Activated CD4-positive, alpha-beta memory T cell treated with anti-CD3 and anti-CD28 coated beads for 36 hours (primary cell): Measurements from ENCODE around the gene TSPYL1. TPM values are rescaled to one million over a fixed set of nuclear protein-coding genes. Genes with fewer than 3 reads are reported as not detected.

Experiments
- CTCF ChIA-PET: fragments of 350-600 bp; sonication (Branson Sonifier 250); formaldehyde crosslinking; loops from one replicate; lab custom pipeline; 2021; ENCODE audit warnings: antibody characterized with exemption, inconsistent platforms; lab: Charles Lee
- POLR2A ChIA-PET: fragments of 350-600 bp; sonication (Branson Sonifier 250); formaldehyde crosslinking; loops from one replicate; lab custom pipeline; 2021; ENCODE audit warnings: antibody characterized with exemption; lab: Charles Lee
- DNase-seq: peaks from one replicate; pipeline ENCODE4 v3.0.0-alpha.2; 2020
- H3K27ac Mint-ChIP-seq: one replicate; pipeline ENCODE4 v1.8.0; 2021; ENCODE audit warnings: mixed read lengths
- H3K27me3 Mint-ChIP-seq: one replicate; pipeline ENCODE4 v1.8.0; 2021; ENCODE audit warnings: mixed read lengths
- H3K36me3 Mint-ChIP-seq: one replicate; pipeline ENCODE4 v1.8.0; 2021; ENCODE audit warnings: mixed read lengths
- H3K4me1 Mint-ChIP-seq: one replicate; pipeline ENCODE4 v1.8.0; 2021; ENCODE audit warnings: low read depth, mixed read lengths
- H3K4me3 Mint-ChIP-seq: one replicate; pipeline ENCODE4 v1.8.0; 2021; ENCODE audit warnings: mild to moderate bottlenecking, mixed read lengths
- H3K9me3 Mint-ChIP-seq: one replicate; pipeline ENCODE4 v1.8.0; 2021; ENCODE audit warnings: mixed read lengths
- intact Hi-C: fragments of 100-400 bp; cut with micrococcal nuclease; formaldehyde crosslinking; loops from one replicate; pipeline ENCODE4 v1.15.1; 2023
- total RNA-seq, 2 experiments: library from RNA; stranded (reverse); gene quantifications; one replicate each; pipeline ENCODE4 v1.2.3, GENCODE V29; 2021

Gene TSPYL1
- total RNA-seq, 2 experiments from 2014 or later, result 41.4 to 42.0 TPM

DNA sequence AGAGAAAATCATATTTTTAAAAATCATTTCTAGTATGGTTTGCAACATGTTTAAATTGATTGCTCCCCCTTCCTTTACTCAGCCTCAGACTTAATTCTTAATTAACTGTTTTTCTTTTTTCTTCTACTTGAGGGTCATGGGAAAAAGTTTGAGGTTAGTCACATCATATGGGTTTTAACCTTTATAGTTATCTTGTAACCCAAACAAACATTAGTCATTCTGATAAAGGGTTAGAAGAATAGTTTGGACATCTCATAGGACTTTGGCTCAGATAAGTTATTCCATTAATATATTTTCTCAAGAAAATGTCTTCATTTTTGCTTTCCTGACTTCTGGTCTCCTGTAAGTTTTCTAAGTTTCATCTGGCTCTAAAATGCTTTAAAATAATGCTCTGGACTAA is 34.5 kb upstream of the TSPYL1 start:
- intact Hi-C loops, result no loop called here
- Mint-ChIP-seq H3K9me3 (no peaks in the 10 kb centered on the region), H3K4me3 (no peak overlapping the region), H3K27me3 (no peaks in the 10 kb centered on the region), H3K36me3 (peaks cover 6% of the 10 kb centered on the region), H3K4me1 (no peaks in the 10 kb centered on the region), H3K27ac (no peak overlapping the region)
- ChIA-PET CTCF (no interaction called here), POLR2A (no interaction called here)
- no peak for DNase-seq

DNA sequence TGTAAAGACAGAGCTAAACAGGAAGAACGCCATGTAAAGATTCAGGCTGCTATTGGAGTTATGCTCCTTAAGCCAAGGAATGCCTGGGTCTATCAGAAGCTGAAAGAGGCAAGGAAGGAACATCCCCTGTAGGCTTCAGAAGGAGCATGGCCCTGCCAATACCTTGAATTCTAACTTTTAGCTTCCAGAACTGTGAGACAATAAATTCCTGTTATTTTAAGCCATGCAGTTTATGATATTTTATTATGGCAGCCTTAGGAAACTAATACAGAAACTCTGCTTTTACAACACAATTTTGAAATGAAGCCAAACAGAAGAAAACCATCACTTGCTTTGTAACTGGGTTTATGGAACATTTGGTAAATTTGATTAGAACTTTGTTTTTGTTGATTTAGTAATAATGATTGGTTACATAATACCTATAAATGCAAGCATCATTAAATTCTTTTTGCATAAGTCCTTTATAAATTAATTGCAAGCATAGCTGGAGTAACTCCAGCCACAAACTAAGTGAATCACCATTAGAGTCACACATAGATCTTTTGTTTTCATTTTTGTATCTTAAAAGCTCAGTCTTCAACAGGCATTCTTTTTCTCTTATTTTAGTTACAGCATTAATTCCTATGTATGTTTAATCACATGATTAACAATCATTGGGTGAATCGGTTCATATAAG is 33.5 kb upstream of the TSPYL1 start:
- H3K9me3 Mint-ChIP-seq, result no peaks in the 10 kb centered on the region
- H3K4me1 Mint-ChIP-seq, result no peaks in the 10 kb centered on the region
- ChIA-PET CTCF (interaction anchor here (0.5 to 0.8 kb wide), 2 partner anchors 25 to 102 kb away, joined by 3 read pairs; no protein-coding TSS in a partner anchor), POLR2A (interaction anchor here (0.6 kb wide), 1 partner anchor 24 kb away, joined by 3 read pairs; no protein-coding TSS in a partner anchor)
- H3K27ac Mint-ChIP-seq, result no peak overlapping the region
- no peak for DNase-seq
- H3K36me3 Mint-ChIP-seq, result peaks cover 6% of the 10 kb centered on the region
- intact Hi-C loops, result no loop called here
- no peaks in the 10 kb centered on the region for H3K27me3 Mint-ChIP-seq
- H3K4me3 Mint-ChIP-seq, result no peak overlapping the region

DNA sequence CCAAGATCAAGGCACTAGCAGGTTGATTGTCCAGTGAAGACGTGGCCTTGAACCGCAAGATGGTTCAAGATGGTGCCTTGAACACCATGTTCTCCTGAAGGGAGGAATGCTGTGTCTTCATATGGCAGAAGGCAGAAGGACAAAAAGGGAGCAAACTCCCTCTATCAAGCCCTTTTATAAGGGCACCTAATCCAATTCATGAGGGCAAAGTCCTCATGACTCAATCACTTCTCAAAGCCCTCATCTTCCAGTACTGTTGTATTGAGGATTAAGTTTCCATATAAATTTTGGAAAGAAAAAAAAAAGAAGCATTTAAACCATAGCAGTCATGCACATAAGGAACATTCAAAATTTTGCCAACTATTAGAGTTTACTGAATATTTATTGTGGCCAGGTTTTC is 29.9 kb upstream of the TSPYL1 start:
- H3K36me3 Mint-ChIP-seq, result peaks cover 6% of the 10 kb centered on the region
- intact Hi-C loops, result no loop called here
- H3K27ac Mint-ChIP-seq, result no peak overlapping the region
- ChIA-PET POLR2A (no interaction called here), CTCF (no interaction called here)
- H3K9me3 Mint-ChIP-seq, result no peaks in the 10 kb centered on the region
- no peaks in the 10 kb centered on the region for H3K4me1 Mint-ChIP-seq
- DNase-seq, result no peak
- no peaks in the 10 kb centered on the region for H3K27me3 Mint-ChIP-seq
- H3K4me3 Mint-ChIP-seq, result no peak overlapping the region

DNA sequence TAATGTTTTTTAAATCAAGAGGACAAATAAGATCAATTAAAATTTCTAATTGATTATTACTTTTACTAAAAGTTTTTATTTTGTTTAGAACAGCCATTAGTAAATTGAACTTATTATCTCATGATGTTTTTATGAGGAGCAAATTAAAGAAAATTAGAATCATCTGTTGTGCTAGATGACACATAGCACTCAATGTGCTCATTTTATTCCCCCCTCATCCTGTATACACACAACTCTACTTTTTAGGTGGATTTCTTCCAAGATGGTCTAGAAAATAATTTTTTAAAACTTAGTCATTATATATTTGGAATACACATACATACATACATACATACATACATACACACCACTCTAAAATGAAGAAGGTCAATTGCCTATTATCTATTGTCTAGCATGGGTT is 29.3 kb upstream of the TSPYL1 start:
- Mint-ChIP-seq H3K27me3 (no peaks in the 10 kb centered on the region), H3K4me3 (no peak overlapping the region), H3K9me3 (no peaks in the 10 kb centered on the region), H3K36me3 (peaks cover 6% of the 10 kb centered on the region), H3K27ac (no peak overlapping the region), H3K4me1 (no peaks in the 10 kb centered on the region)
- intact Hi-C loops, result no loop called here
- CTCF ChIA-PET, result no interaction called here
- POLR2A ChIA-PET, result no interaction called here
- DNase-seq, result no peak

DNA sequence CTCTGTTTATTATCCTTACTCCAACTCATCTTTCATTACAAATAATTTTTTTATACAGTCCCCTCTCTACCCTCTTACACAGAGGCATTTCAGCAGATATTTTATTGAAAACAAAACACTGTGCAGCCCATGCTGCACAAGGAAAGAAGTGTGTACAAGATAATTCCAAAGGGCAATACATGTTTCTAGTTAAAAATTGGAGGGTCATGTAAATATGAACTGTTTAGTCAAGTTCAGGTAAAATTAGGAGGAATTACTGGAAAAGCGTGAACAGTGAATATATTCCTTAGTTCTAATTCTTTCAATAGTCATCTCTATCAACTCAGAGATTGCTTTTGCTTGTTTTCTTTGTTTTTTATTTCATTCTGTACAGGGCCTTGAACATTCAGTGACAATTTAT is 27.9 kb upstream of the TSPYL1 start:
- DNase-seq, result no peak
- intact Hi-C loops, result no loop called here
- ChIA-PET POLR2A (no interaction called here), CTCF (no interaction called here)
- no peaks in the 10 kb centered on the region for H3K9me3 Mint-ChIP-seq
- no peaks in the 10 kb centered on the region for H3K4me1 Mint-ChIP-seq
- H3K36me3 Mint-ChIP-seq, result peaks cover 6% of the 10 kb centered on the region
- no peak overlapping the region for H3K27ac Mint-ChIP-seq
- no peak overlapping the region for H3K4me3 Mint-ChIP-seq
- H3K27me3 Mint-ChIP-seq, result no peaks in the 10 kb centered on the region

DNA sequence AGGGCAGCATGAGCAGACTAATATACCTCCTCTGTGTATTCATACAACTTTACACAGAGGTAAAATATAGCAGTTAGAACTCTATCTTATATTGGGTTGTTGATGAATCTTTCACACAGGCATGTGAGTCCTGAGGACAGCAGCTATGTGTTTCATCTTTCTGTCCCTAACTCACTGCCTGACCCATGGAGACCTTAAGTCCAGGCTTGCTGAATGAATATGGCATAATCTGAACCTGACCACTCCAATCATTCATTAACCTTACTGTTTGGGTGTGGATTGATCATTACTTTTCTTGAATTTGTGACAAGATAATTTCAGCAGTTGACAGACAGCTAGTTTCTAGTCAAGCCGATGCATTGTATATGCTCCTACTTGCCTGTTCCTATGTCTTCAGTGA is 27.3 kb upstream of the TSPYL1 start:
- Mint-ChIP-seq H3K36me3 (peaks cover 8% of the 10 kb centered on the region), H3K27ac (no peak overlapping the region), H3K4me1 (no peaks in the 10 kb centered on the region), H3K4me3 (no peak overlapping the region), H3K27me3 (no peaks in the 10 kb centered on the region), H3K9me3 (no peaks in the 10 kb centered on the region)
- POLR2A ChIA-PET, result no interaction called here
- CTCF ChIA-PET, result no interaction called here
- intact Hi-C loops, result no loop called here
- DNase-seq, result no peak

DNA sequence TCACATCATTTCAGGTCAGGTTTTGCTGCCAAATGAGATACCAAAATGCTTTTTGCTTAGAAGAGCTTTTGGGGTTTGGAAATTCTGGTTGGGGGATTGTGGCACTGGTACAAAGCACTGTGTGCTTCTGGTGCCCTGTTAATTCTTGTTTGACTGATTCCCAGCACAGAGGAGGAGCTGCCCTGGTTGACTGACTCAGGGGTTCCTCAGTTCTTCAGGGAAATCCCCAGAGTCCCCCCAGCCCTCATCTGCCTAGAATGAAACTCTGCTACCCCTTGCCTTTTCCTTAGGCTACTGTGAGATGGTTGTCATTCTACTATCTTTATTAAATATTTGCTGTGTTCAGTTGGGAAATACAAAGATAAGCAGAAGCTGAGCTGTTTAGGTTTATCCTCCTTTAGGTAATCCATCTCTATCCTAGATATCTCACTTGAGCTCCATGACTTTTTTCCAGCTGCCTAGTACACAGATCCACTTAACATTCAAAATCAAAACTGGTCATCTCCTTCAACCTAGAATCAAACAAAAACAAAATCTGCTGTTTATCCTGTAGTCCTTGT is 24.9 kb upstream of the TSPYL1 start:
- Mint-ChIP-seq H3K36me3 (peaks cover 7% of the 10 kb centered on the region), H3K9me3 (peaks cover 2% of the 10 kb centered on the region), H3K4me1 (no peaks in the 10 kb centered on the region), H3K27me3 (no peaks in the 10 kb centered on the region), H3K4me3 (no peak overlapping the region), H3K27ac (no peak overlapping the region)
- POLR2A ChIA-PET, result no interaction called here
- no peak for DNase-seq
- intact Hi-C loops, result no loop called here
- CTCF ChIA-PET, result interaction anchor here (1.3 kb wide), 1 partner anchor 17 kb away, joined by 4 read pairs; no protein-coding TSS in a partner anchor

DNA sequence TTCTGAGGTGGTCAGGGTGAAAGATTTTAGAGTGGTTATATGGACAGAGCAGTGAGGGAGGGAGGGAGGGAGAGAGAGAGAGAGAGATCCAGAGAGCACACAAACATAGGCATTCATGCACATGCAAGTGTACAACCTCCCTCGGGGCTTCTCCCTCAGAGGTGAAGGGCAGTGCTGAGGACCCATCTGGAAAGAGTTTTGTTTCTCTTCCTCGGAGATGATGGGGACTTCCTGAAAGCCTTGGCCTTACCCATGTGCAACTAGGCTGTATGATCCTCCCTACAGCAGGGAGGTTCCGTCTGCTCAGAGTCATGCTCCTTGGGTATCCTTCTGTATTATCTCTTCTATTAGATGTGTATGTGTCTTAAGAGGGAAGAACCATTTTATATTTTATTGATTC is 21.4 kb upstream of the TSPYL1 start:
- no peak overlapping the region for H3K4me3 Mint-ChIP-seq
- peaks cover 6% of the 10 kb centered on the region for H3K9me3 Mint-ChIP-seq
- ChIA-PET POLR2A (no interaction called here), CTCF (interaction anchor here (1.4 kb wide), 1 partner anchor 260 kb away, joined by 3 read pairs; no protein-coding TSS in a partner anchor)
- no peaks in the 10 kb centered on the region for H3K27me3 Mint-ChIP-seq
- H3K4me1 Mint-ChIP-seq, result no peaks in the 10 kb centered on the region
- no peak for DNase-seq
- no peak overlapping the region for H3K27ac Mint-ChIP-seq
- peaks cover 8% of the 10 kb centered on the region for H3K36me3 Mint-ChIP-seq
- intact Hi-C loops, result no loop called here

DNA sequence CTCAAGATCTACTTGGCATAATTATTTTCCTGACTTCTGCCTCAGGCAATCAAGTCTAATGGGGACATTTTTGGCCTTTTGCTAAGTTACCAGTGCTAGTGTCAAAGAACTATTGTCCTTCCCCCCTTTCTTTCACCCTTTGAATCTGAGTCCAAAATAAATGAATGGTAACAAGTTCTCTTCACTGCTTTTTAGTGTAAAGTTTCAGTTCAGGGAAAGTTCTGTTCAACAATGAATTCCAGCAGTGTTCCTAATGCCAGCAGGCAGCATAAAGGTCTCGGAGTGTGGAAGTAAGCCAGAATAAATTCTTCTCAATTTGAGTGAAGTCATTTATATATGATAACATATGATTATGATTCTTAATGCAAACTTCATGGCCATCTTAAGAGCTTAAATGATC is 20.8 kb upstream of the TSPYL1 start:
- Mint-ChIP-seq H3K27me3 (no peaks in the 10 kb centered on the region), H3K9me3 (peaks cover 6% of the 10 kb centered on the region), H3K36me3 (peaks cover 8% of the 10 kb centered on the region), H3K27ac (no peak overlapping the region), H3K4me1 (no peaks in the 10 kb centered on the region), H3K4me3 (no peak overlapping the region)
- ChIA-PET POLR2A (no interaction called here), CTCF (interaction anchor here (1.4 kb wide), 1 partner anchor 260 kb away, joined by 3 read pairs; no protein-coding TSS in a partner anchor)
- no peak for DNase-seq
- intact Hi-C loops, result no loop called here

DNA sequence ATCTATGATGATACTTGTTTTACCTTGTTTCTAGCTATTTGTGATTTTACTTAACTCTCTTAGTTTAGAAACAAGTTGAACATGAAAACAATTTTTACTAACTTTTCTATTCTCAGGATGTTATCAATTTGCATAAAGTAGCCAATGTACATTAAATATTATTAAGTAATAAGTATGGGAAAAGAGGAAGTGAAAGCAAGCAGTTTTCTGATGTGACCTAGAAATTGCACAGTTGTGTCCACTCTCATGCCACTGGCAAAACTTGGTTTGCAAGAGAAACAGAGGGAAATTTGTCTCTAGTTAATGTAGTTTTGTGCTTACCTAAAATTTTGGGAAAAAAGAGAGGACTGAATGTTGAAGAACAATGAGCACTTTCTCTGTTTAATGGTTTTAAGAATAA is 19.2 kb upstream of the TSPYL1 start:
- ChIA-PET POLR2A (no interaction called here), CTCF (interaction anchor here (3.1 kb wide), 1 partner anchor 10 kb away, joined by 15 read pairs; no protein-coding TSS in a partner anchor)
- DNase-seq, result no peak
- no peak overlapping the region for H3K4me3 Mint-ChIP-seq
- intact Hi-C loops, result no loop called here
- no peak overlapping the region for H3K27ac Mint-ChIP-seq
- H3K4me1 Mint-ChIP-seq, result no peaks in the 10 kb centered on the region
- H3K9me3 Mint-ChIP-seq, result peaks cover 6% of the 10 kb centered on the region
- no peaks in the 10 kb centered on the region for H3K27me3 Mint-ChIP-seq
- H3K36me3 Mint-ChIP-seq, result peaks cover 8% of the 10 kb centered on the region

DNA sequence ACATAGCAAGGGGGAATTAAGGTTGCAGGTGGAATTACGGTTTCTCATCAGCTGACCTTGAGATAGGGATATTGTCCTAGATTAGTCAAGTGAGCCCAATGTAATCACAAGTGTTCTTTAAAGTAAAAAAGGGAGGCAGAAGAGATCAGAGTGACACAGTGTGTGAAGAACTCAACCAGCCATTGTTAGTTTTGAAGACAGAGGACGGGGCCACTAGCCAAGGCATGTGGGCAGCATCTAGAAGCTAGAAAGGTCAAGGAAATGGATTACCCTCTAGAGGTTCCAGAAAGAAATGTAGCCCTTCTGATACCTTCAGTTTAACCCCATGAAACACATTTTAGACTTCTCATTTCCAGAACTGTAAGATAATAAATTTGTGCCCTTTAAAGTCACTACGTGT is 18.5 kb upstream of the TSPYL1 start:
- Mint-ChIP-seq H3K27ac (no peak overlapping the region), H3K27me3 (no peaks in the 10 kb centered on the region), H3K4me3 (no peak overlapping the region), H3K36me3 (peaks cover 8% of the 10 kb centered on the region), H3K4me1 (no peaks in the 10 kb centered on the region), H3K9me3 (peaks cover 6% of the 10 kb centered on the region)
- ChIA-PET POLR2A (no interaction called here), CTCF (interaction anchor here (3.1 kb wide), 1 partner anchor 9 kb away, joined by 15 read pairs; no protein-coding TSS in a partner anchor)
- DNase-seq, result no peak
- intact Hi-C loops, result no loop called here

DNA sequence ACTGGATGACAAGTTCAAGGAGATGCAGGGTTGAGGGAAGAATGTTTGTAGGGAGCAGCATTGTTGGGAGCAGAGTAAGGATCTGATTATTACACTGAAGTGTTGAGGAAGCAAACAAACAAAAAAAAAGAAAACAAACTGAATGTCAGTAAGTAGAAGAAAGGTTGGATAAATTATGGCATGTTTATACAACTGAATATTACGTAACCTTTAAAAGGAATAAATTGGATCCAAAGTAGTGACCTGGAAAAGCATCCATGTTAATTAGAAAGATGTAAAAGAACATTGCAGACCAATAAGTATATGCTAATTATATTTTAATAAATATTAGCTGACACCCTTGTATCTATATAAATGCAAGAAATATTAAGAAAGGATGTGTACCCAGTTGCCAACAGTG is 12.8 kb upstream of the TSPYL1 start:
- ChIA-PET POLR2A (no interaction called here), CTCF (interaction anchor here (1.4 to 2.9 kb wide), 2 partner anchors 242 to 268 kb away, joined by 5 to 21 read pairs; no protein-coding TSS in a partner anchor)
- no peaks in the 10 kb centered on the region for H3K4me1 Mint-ChIP-seq
- no peak overlapping the region for H3K4me3 Mint-ChIP-seq
- no peaks in the 10 kb centered on the region for H3K36me3 Mint-ChIP-seq
- no peaks in the 10 kb centered on the region for H3K27me3 Mint-ChIP-seq
- no peak overlapping the region for H3K27ac Mint-ChIP-seq
- no peak for DNase-seq
- intact Hi-C loops, result no loop called here
- H3K9me3 Mint-ChIP-seq, result no peaks in the 10 kb centered on the region
